Activated CD4-positive, alpha-beta T cell treated with anti-CD3 and anti-CD28 coated beads for 1 hour (primary cell): ENCODE measurements around the gene ATP8A2.

Source experiments
- DNase-seq: peaks from one replicate; pipeline ENCODE4 v3.0.0-alpha.2; 2020

The ATP8A2 gene

DNA sequence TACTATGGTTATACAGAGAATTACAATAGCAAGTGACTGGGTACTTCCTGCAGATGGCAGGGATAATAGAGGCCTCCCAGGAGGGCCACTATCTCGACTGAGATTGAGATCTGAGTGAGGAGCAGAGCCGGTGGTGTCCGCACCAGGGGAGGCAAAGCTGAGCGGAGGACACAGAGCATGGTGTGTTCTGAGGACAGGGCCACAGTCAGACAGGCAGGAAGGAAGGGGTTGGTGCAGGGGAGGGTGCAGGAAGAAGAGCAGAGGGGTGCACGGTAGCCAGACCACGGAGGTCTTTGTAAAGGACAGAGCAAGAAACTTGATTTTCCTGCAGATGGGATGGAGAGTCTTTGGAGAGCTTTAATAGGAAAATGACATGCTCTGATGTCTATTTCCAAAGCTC, 527.7 kb downstream of the ATP8A2 start:
- no peak for DNase-seq

DNA sequence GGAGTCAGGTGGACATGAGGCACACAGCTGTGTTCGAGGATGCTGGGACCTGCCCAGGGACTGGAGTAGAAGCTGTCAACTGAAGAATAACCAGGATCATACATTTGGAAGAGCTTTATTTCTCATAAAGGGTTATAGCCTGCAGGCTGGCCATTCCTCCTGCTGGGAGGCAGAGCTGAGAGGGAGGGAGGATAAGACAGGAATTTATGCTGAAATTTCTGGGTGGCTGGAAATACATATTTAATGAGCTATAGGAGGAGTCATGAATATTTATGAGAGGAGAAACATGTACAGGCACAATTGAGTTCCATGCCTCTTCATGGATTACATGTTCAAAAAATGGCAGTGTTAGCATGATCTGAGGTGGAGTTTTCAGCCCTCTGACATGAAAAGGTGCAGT, 528.2 kb downstream of the ATP8A2 start:
- DNase-seq = no peak

DNA sequence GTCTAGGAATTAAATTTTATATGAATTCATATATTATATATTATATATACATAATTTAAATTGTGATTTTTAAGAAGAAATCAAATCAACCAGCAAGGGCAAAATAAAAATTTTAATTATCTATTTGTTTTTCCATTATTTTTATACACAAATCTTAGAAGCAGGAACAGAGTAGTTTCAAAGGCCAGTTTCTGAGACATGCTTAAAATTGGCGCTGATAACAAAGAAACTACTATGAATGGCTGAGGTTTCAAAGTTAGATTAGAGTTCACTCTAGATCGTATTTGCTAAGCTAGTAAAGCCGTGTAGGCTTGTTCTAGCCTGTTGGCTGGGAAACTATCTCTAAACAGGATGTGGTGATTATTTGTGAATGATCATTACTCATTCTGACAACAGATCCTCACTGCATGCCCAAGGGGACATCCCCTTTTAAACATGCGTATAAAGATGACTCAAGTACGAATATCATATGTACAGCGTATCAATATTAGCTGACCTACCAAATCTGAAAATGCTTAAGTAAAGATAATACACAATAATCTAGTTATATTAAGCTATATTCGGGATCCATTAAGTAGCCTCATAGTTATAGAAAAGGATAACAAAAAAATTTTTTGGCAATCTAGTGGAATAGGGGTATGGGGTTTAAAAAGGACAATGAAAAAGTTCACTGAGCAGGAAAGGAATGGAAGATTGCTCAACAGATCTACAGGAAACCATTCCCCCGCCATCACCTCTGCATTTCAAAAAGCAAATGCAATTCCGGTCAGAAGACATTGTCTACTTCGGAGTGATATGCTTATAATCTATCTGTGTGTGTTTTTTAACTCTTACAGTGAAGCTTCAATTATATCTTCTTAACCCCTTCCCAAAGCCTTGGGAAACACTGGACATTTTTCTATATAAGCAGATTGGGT, 529.9 kb downstream of the ATP8A2 start:
- no peak for DNase-seq

DNA sequence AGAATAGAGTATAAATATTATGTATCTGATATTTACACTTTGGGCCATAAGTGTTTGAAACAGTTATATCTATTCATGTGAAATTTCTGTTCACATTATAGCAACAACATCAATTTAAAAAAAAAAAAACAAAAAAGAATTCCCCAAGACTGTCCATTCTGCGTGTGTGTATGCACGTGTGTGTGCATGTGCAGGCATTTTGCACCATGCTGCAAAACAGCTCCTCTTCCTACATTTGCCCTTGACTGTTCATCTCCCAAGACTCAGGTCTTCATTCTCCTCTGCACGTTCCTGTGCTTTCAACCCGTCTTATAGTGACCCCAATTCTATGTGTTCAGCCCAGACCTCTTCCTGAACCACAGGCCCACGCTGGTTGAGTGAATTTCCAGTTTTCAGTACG, 530.7 kb downstream of the ATP8A2 start:
- no peak for DNase-seq

DNA sequence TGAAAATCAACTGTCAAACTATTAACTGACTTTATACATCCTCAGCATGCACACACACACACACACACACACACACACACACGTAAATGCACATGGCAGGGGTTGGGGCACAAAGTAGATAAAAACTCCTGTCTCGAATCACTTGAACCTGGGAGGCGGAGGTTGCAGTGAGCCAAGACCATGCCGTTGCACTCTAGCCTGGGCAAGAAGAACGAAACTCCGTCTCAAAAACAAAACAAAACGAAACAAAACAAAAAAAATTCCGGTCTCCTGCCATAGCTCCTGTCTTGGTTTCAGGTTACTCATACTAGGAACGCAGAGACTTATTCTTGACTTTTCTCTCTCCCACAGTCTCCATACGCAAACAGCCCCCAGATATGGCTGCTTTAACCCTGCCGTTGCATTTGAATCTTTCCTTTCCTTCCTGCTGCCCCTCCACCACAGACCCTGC, 531.1 kb downstream of the ATP8A2 start:
- no peak for DNase-seq

DNA sequence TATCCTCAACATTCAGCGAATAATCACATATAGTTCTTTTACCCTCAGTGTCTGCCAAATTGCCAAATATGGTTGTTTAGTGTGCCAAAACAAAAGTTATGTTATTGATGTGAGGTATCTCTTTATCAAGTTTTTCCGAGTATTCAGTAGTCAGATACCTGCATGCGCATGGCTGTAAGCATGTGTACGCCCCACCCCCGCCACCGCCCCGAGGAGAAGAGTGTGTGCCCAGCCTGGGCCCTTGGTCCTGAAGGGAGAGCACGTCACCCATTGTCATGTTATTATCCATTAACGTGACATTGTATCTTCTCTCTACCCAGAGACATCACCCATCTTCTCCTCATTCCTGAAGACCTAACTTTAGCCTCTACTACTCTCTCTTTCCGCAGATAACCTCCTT, 533.1 kb downstream of the ATP8A2 start:
- DNase-seq = no peak

DNA sequence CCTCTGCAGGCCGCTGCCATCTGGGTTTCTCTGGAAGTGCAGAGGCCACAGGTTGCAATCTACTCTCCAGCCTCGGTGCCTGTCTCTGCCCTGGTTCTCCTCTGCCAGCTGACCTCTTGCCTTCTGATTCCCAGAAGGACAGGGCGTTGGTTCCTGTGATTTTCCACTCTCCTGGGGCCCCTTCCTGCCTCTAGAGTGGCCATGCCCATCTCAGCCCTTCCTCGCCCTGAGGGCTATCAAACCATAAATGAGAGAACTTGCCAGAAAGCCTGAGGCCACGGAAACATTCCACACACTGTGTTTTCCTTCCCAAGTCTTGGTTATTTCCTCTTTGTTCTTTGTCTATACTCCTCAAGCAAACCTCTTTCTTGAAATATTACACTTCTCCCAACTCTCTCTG, 533.8 kb downstream of the ATP8A2 start:
- DNase-seq = no peak

DNA sequence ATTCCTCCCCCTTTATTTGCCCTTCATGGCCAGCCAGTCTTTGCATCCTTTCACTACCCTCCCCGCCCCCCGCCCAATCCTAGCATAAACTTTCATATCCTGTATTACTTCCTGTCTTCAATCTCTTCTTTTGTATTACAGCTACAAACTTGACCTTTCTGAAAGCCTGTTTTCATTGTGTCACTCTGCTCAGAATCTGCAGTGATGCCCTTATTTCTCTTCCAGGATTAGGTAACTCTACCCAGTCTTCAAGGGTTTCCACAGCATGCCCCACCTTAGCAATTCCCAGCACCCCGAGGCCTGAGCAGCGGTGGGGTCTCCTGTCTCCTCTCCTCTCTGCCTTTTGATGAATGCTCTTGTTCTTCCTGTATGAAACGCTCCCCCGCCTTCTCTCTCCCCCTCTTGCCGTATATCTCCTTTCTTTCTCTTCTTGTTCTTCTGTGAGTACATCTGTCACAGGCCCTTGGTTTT, 534.5 kb downstream of the ATP8A2 start:
- DNase-seq = no peak

DNA sequence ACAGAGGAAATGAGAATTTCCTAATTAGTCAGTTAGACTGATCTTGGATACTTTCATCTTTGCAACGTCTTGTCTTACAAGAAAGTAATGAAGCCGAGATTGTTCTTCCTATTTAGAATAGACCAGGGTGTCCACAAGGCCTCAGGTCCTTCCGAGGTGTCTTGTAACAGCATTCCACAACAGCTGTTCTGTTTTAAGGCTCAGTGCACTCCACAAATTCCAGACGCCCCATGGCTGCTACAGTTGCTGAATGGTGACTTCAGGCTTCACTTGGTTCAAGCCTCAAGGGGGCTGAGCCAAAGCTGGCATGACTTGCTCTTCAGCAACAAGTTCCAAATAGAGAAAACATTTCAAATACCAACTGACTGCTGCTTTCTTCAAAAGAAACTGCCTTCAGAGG, 536.6 kb downstream of the ATP8A2 start:
- DNase-seq = no peak

DNA sequence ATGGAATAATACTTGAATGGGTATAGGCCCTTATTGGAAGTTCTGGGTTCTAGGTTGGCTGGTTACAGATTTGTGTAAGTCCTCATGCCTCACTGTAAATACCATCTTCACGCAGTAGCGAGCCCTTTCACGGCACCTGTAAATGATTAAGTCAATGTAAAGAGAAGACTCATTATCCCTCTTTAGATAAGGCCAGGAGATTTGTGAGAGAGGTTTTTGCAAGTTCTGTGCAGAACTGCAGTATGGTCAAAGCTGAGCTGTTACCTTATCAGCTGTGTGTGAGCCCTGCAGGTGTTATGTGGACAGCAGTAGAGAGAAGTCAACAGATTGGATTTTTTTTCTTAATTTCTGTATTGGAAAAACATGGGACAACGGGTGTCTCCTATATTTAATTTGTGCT, 538.5 kb downstream of the ATP8A2 start:
- no peak for DNase-seq

DNA sequence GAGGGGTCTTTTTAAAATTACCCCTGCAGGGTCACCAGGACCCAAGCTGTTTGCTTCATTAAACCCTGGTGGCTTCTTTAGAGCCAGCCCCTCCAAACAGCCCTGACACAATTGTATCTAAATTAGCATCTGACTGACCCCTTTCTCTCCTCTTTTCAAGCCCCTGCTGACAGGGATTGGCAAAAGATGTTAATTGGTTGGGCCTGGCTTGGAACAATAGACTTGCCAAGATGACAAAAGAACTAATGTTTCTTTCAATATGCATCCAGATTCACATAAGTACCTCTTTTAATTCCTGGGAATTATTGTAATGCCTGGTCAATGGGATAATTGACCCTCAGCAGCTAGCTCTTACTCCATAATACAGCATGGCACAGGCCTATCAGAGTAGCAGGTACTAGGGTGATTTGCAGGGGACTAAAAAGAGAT, 539.2 kb downstream of the ATP8A2 start:
- no peak for DNase-seq

DNA sequence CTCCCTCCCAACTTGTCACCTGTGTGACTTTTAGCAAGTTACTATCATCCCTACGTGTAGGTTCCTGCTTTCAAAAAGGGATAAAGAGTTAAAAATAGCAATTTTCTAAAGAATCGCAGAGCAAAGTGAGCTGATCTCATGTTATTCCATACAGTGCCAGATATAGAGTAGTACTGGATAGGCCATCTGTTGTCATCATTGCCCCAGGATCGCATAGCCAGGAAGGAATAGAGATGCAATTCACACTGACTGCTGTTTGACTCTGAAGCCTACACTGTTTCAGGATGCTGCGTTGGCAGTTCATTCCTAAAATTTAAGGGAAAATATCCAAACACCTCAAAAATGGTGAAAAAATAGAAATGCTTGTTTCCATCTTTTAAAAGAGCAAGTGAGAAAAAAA, 541.2 kb downstream of the ATP8A2 start:
- DNase-seq = no peak

DNA sequence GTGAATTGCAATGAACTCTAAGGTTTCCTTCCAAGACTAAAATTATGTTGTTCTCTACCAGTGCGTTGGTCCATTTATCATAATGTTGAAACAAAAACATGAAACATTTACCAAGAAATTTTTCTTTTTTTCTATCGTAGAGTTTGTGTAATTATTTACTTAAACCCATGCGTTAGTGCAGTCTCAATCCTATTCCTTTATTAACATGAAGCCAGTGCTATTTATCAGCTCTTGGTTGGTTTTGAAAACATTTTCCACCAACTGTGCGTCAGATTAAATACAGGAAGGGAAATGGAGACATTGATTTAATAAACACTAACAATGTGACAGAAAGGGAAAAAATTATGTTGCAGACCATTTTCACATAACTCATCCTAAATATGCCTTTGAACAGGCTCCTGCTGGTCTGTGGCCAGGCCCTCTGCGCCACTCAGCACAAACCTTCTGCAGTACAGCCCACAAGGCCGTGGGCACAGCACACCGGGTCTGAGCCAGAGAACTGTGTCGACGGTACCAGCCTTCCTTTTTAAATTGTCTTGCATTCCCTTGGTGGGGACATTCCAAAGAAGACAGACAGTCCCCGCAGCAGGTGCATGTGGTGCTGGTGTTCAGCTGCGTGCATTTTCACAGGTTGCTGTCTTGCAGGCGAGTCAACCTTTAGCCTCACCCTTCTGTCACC, 544.2 kb downstream of the ATP8A2 start:
- no peak for DNase-seq

DNA sequence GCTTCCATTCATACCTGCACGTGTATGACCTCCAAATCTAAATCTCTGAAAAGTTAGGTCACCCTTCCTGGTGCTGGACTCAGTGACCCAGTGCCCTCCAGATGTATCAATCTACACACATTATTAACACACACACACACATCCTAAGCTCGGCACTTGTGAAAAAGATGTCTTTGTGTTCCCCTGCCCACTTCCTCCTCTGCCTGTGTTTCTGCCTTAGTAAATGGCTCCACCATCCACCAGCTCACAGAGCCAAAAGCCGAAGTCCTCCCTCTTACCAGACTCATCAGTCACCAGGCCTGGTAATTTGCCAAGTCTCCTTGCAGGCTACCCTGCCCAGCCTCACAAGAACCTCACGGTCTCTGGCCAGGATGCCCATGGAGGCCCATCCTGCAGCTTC, 548.5 kb downstream of the ATP8A2 start:
- DNase-seq = no peak

DNA sequence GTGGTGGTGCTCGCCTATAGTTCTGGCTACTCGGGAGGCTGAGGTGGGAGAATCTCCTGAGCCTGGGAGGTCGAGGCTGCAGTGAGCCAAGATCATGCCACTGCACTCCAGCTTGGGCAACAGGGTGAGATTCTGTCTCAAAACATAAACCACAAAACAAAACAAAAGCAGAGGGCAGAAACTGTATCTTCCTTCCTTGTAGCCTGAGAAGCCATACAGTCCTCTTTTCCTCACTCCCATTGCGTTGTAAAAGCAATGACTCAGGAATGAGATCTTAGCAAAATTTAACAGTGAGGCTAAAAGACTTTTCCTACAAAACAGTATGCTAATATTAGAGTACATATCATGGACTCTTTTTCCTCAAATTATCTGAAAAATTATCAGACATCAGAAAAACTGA, 549.2 kb downstream of the ATP8A2 start:
- DNase-seq = no peak

DNA sequence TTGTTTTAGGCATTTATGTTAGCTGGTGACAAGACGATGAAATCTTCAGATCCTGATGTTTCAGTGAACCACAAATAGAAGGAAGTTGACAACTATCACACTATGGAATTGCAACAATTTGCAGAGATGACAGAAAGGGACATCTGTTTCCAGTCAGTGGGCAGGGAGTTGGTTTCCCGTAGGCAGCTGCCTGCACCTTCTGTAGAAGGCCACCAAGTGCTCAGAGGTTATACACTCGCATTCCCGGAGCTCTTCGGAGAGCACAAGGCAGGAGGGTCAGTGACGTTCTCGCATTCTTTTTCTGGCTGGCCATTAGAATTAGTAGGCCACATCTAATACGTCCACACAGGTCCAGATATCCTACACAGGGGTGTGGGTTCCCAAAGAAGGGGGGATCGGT, 550.6 kb downstream of the ATP8A2 start:
- DNase-seq = no peak

DNA sequence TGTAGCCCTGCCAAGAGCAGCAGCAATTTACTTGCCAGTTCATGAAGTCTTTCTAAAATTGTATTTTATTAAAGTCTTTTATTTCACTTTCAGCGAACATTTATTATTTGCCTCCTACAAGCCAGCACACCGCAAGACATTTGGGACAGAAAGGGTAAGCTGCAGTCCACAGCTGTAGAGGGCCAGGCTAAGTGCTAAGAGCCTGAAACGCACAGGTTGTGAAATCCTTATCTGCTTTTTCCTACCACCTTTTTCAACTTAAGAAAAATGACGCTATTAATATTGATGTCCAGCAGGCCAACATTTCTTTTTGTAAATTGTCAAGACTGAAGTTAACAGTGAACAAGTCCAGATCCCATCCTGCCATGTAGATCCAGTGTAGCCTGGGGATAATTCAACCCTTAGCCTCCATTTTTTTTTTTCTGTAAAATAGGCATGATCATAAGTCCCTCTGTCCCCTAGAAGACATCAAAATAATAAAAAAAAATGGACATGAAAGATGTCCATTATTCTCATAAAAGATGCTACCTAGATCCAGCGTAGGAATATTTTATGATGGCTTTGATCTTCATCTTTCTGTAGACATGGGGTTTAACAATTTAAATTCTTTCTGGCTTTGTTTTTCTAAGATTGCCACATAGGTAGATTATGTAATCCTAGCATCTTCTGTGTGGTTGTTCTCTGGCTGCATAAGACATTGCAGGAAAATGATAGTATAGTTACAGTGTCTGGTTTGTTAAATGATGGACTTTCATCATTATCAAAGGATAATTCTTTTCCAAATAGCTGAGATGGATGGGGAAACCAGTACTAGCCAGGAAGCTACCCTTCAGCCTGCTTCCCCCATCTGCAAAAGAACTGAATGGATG, 551.7 kb downstream of the ATP8A2 start:
- no peak for DNase-seq

DNA sequence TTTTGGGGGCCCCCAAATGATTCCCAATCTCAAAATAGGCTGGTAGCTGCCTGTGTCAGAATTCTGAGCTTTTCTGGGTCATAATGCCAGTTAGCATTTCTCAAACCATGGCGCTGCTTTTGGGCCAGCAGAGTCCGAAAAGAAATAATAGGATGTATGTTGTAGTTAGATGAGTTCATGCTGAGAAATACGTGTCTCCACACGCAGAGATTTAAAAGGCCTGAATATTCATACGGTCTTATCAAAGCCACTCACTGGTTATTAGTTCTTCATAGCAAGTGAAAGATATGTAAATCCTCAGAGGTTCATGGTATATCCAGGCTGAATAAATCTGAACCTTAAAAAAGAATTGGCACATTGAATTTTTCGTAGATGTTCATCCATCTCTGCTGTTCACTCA, 555.6 kb downstream of the ATP8A2 start:
- no peak for DNase-seq

DNA sequence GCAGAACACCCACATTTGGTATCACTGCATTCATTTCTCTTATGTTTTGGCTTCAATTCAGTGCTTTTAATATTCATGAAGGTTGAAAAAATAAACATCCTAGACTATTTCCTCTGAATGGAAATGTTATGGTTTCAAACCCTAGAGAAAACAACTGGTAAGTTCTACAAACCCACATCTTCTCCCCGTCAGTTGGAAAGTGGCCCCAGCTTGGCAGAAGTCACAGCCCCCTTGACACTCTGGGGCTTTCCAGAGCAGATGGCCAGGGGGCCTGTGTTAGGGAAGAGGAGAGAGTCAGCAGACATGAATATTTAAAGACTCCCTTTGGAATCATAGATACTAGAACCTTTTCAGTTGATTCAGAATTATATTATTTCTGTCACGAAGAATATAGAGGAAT, 556.2 kb downstream of the ATP8A2 start:
- DNase-seq = no peak

DNA sequence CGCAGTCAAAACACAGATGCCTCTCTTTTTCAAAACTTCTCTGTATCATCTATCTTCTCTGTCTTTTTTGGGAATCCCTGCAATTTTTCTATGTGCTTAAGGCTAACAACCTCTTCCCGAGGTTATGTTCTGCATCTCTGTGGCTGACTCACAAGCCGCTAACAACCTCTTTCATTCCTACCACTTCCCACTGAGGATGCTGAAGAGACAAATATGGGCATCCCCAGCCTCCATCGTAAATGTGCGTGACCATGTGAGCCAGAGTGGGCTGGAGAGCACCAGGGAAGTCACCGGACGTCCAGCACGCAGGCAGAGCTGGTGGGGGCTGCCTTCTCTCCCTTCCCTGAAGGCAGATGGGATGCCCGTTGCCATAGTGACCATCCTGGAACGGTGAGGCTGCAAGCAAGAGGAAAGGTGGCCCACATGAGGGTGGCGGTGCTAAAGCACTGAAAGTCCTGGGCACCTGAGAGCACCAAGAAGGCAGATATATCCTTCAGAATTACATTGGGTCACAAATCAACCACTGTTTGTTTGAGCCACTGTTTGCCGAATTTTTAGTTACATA, 557.2 kb downstream of the ATP8A2 start:
- no peak for DNase-seq

DNA sequence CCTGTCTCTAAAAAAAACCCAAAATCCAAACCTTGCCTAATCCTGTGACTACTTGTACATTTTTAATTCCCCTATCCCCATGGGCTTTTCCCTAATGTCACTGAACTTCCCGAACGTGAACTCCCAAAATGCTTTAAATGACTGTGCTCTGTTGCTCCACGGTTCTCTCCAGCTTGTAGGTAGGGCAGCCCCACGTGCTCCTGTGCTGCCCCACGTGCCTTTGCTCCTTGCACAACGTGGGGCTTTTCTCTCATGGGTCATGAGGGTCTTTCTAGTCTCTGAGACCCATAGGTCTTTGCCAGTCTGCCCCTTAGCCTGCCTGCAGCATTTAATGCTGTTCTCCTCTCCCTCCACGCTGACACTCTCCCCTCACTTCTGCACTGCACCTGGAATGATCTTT, 558.0 kb downstream of the ATP8A2 start:
- DNase-seq = no peak

DNA sequence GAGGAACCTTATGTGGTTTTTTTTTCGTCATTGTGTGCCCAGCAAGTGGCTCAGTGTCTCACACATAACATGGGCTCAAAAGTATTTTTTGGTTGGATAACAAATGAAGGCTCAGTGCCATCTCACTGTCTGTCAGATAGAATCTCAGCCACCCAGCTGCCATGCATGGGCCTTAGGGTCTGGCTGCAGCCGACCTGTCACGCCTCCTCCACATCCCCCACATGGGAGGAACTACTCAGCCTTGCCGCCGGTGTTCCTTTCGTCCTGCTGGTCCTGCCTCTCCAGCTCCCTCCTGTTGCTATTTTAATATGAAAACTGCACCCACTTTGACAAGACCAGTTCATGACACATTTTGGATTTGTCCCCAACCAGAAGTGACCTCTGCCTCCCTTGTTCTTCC, 558.9 kb downstream of the ATP8A2 start:
- DNase-seq = no peak

DNA sequence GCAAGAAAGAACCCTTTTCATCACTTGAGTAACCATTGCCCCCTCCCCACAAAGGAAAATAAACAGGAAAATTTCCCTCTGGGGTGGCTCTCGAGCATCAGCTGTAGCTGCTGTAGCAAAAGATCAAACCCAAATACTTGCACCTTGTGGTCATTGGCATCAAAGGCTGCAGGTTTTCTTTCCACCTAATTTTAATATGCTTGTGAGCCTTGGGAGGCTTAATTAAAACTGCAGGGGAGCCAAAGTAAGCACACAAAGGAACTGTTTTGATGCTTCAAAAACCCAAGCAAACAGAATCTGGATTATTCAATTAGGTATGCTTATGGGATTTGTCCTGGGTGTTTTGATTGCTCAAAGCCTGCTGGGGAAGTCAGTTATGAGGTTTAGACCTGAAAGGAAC, 560.6 kb downstream of the ATP8A2 start:
- no peak for DNase-seq
